Skin of body (tissue), 2 donors: Measurements from ENCODE around the gene PLCL1. TPM values are rescaled to one million over a fixed set of nuclear protein-coding genes. Genes with fewer than 3 reads are reported as not detected.

ENCODE experiments used
- DNase-seq: peaks from one replicate; lab custom pipeline; 2025; lab: John Stamatoyannopoulos, UW
- total RNA-seq: library from RNA; depleted of rRNA; stranded (reverse); fragments of >200 nt; gene quantifications from one replicate; pipeline ENCODE4 v1.2.3, GENCODE V29; 2014

PLCL1 gene
- total RNA-seq, 1 donor from 2014 or later, result 10.9 TPM

DNA sequence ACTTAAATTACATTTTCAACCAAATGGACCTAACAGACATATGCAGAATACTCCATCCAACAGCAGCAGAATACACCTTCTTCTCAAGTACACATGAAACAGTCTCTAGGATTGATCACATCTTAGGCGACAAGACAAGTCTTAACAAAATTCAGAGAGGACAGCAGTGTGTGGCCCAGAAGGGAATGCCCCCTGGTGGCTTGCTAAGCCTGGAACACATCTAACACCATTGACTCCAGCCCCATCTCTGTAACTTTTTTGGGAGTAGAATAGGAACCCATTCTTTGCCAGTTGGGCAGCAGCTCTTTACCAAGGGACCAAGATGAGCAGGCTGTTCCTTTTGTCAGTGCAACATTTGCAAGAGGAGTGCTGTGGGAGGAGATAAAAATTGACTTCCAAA lies 249.9 kb downstream of the PLCL1 start:
- DNase-seq, result no peak

DNA sequence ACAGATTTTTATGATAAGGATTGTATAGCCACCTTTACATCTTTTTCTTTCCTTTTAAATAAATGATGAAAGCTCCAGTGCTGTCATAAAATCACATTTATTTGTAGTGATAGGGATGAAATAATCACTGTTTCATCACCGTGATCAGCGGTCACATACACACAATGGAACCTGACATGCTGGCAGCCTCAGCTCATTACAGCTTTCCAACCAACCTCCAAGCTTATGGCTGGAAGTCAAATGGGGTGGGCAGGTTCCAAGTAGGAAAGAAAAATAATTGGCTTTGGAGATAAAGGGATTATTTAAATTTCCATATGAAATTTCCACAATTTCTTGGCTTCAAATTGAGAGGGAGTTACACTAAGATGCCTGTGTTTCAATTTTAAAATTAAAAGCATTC lies 251.3 kb downstream of the PLCL1 start:
- no peak for DNase-seq

DNA sequence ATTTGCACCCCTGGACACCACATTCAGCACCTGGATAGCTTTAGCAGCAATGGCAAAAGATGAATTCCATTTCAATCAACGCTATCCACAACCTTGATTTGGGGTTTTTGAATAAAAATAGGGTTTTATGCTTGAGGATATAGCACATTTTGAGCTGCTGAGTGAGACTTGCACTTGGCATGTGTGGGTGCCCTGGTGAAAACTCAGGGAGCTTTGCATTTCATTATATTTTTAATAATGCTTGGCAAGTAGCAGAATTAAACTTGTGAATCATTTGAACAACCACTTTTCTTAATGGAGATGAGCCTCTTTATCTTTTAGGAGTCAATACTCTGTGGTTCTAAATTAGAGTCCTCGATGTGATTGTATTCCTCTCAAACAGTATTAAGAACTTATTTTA lies 252.4 kb downstream of the PLCL1 start:
- DNase-seq, result no peak

DNA sequence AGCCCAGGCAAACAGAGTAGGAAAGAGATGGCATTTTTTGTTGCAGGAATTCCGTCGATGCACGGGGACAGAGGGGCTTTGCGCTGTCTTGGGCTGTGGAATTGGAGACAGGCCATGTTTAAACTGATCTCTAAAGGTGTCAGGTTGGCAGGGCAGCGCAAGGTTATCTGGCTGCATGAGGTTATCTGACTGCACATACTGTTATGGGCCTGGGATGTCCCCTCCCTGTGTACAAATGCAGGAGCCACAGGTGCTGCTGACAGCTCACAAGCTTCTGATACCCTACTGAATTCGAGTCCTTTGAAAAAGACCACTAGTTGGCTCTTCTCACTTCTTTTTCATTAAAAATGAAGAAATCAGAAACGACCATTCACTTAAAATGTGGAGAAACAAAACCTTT lies 255.4 kb downstream of the PLCL1 start:
- DNase-seq, result no peak

DNA sequence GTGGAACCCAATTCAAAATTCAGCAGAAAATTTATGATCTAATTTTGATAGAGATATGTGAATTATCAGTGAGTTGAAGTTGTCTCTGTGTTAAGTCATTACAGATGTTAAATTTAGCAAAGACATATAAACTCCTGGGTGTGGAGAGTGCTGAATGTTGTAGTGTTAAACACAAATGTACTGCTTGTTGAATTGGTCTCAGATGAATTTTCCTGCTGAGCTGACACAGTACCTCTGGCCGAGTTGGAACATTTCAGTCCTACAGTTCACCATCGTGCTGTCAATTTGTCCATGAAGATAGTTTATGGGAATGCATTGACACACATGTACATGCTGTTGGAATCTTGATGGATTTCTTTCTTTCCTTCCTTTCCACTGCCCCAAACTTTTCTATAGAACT lies 255.9 kb downstream of the PLCL1 start:
- DNase-seq, result no peak

DNA sequence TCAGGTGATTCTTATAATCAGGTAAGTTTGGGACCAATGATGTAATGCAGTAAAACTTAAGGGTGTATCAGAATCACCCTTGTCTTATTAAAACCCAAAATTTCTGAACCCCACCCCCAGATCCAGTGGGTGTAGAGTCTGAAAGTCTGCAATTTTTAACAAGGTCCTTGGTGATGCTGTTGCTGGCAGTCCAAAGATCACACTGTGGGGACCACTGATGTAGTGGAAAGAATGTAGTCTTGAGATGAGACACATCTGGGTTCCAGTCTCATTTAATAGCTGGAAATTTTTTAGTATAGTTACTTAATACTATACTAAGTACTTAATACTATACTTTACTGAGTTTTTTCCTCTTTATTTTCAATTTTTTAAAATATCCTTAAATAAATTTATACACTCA lies 258.4 kb downstream of the PLCL1 start:
- no peak for DNase-seq

DNA sequence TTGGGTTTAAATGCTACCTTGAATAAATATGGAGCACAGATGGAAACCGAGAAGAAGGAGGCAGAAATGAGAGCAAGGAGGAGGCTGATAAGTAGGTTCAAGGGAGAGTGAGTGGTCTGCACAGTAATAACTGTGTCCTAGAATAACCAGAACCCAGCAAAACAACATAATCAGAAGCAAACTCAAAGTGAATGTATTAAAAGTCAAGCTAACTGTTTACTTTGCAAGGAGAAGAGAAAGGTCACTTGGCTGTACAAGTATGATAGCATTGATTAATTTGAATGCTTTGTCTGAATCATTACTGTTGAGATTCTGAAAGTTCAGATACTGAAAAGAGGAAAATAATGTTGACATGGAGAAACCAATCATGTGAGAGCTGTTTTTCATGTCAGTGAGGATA lies 258.8 kb downstream of the PLCL1 start:
- DNase-seq, result no peak

DNA sequence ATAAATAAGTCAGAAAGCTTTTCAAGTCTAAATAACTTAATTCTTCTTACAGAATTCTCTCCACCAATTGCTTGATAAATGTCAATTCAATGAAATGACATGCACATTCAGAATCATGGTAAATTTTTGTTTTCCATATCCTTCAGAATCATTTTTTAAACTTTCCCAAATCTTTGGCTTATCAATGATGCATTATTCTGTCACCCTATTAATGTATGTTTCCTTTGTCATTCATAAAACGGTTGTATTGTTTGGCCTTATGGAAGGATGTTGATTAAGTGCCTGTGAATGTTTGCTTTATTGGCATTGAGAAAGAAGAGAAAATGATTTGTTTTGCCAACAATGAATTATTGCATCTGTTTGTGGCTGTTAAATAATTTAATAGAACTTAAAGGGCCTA lies 260.9 kb downstream of the PLCL1 start:
- DNase-seq, result no peak

DNA sequence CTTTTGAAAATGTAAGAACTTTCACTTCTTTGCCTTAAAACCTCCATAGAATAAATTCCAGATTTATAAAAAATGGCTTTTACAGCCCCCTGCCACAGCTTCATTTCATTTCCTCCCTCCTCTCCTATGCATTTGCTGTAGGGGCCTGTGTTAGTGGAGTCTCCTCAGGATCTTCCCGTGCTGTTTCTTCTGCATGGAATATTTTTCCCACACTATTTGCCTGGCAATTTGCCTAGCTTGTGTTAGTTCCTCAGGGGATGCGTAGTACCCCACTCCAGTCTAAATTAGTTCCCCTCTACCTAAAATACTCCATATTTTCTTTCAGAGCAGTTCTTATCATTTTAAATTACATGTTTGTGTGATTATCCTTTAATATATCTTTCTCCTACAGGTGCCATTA lies 262.2 kb downstream of the PLCL1 start:
- no peak for DNase-seq

DNA sequence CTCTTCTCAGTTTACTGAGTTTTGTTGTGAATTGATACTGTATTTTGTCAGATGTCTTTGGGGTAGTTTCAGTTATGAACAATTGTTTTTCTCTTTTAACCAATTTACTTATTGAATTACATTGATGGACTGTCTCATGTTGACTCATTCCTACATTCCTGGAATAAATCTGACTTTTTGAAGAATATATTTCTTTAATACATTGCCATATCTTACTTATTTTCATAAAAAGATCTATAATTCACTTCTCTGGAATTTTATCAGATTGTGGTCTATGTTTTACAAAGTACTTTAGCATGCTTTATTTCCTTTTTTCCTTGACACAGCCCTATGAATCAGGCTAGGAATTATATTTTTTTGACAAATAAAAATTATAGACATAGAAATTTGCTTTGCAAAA lies 268.3 kb downstream of the PLCL1 start:
- no peak for DNase-seq

DNA sequence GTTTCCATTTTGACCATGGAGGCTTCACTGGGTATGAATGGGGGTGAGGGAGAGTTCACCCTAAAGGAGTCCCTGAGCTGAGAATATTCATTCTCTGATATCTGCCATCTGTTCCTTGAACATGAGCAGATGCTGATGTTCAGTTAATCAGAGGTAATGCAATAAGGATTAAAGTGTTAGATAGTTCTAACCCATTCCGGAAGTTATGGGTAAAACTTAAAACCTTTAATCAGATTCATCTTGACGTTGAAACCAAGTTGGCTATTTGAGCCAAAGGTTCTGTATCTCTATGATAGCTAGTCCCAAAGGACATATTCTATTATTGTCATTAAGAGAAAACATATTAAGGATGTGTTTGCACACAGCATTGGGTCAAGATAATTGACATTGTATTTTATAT lies 268.9 kb downstream of the PLCL1 start:
- no peak for DNase-seq

DNA sequence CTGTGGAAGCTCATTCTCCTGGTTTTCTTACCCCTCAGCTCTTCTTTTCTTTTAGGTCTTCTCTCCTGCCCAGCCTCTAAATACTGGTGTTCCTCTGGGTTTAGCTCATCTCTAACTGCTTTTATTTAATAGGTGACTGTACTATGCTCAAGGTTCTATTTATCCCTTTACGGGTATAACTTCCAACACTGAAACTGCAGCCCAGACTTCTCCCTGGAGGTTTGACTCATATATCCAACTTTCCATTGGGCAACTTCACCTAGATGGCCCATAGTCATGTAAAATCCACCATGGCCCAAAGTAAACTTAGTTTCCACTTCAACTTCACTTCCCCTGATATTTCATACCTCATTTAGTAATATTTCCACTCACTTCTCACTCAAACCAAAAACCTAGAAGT lies 273.1 kb downstream of the PLCL1 start:
- DNase-seq, result no peak

DNA sequence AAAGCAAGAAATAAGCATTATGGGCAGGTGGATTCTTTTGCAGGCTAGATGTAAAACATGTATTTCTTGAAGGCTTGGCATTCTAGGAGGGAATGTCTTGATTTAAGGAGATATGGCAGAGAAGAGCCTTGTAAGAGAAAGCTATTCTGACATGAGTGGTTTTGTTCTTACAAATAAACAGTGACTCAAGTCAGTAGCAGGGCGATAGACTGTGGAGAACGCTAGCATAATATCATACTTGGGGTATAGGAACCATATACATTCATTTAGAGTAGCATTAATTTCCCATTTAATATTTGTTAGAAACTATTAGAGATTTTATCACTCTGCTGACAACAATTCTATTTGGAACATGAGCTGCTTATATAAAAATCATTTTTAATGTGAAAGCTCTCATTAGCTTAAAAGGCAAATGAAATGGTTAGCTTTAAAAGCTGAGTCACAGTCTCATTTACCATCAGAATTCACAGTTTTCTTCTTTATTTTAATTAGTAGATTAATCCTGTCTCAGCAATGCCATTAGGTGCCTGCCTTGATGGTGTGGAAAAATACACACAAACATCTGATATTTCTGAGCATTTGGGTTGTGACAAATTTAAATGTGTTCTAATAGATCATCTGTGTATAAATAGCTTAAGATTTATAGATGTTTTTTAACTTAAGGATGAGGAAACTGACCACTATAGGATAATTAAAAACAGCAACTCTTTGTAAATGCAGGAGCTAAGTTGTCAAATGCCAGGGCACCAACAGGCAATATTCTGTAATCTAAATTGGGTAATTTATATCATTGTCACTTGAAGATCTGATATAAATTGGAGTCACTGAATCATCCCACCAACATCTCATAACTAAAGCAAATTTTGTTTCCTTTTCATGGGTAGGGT lies 276.7 kb downstream of the PLCL1 start:
- DNase-seq, result no peak

DNA sequence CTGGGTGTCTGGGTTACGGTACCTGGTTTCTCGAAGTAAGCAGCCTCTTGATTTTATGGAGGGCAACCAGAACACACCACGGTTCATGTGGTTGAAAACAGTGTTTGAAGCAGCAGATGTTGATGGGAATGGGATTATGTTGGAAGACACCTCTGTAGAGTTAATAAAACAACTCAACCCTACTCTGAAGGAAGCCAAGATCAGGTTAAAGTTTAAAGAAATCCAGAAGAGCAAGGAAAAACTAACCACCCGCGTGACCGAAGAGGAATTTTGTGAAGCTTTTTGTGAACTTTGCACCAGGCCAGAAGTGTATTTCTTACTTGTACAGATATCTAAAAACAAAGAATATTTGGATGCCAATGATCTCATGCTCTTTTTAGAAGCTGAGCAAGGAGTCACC lies 279.8 kb downstream of the PLCL1 start:
- no peak for DNase-seq

DNA sequence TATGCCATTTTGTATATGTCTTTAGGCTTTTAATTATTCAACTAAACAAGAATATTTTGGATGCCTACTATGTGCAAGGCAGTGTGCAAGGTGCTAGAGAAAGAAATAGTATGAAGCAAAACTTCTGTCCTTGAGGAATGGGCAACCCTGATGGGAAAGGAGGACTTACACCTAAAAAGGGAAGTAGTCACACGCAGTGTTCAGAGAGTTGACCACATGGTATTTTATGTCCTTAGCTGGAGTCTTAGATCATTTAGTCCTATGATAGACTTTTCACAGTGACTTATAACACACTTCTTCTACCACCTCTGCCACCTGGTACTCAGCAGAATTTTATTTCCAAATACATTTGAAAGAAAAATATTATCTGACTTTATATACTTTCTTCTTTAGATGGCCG lies 291.6 kb downstream of the PLCL1 start:
- DNase-seq, result no peak

DNA sequence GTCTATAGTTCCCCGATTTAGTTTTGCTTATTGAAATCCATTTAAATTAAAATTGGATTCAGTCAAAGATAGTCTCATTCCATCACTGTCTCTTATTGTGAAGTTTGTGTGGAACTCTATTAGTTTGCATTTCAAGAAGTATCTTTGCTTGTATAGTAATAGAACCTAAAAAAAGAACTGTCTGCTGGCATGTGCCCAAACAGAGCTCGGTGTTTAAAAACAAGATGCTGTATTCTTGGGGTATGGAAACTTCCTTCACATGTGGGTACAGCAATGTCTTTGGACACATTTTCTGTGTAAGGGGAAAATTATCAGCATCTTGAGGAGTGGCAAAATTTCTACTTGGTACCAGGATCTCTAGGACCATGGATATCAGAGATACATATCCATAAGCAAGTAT lies 292.6 kb downstream of the PLCL1 start:
- DNase-seq, result no peak

DNA sequence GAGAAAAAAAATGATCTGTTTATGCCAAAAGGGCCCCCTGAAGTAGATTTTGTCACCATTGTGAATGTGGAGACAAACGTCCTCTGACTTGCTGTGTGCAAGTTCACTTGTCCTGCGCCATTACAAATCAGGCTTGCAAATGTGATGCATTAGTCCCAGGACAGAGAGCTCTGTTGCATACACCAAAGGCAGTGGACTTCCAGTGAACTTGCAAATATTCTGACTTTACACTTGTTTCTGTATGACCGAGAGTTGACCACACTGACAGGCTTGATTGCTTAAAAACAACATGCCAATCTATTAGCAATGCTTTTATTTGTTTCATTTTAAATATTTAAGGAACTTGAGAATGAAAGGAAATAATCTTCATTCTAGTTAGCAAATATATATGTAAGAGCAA lies 293.2 kb downstream of the PLCL1 start:
- DNase-seq, result no peak

DNA sequence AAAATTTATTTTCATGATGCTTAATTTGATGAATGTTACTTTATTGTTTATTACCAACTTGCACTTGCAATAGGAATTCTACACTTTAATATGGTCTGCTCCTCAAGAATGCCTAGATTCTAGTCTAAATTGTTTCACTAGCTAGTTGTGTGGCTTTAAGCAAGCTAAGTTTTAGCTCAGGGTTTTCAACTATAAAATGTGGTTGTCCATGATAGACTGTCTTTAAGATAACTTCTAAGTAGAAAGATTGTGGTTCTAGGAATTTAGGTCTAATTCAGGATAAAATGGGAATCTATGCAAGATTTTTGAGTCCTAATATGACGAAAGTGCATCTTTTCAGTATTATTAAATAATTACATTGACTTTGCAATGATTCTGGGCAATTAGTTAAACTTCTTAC lies 294.0 kb downstream of the PLCL1 start:
- DNase-seq, result no peak

DNA sequence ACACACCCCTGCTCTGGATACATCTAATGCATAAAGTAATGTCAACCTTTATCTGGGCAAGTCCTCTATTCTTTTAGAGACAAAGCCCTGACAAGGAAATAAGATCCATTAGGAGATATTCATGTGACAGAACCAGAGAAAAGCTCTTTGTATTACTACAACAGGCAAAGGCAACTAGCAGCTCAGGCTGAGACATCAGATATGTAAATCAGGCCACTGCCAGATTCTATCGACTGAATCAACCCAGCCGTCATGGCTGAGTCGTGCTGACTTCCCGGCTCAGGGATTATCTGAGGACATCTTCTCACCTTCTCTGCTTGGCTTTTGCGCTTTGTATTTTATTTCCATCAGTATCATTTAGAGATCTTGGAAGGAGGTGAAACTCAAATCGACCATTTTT lies 294.5 kb downstream of the PLCL1 start:
- no peak for DNase-seq

DNA sequence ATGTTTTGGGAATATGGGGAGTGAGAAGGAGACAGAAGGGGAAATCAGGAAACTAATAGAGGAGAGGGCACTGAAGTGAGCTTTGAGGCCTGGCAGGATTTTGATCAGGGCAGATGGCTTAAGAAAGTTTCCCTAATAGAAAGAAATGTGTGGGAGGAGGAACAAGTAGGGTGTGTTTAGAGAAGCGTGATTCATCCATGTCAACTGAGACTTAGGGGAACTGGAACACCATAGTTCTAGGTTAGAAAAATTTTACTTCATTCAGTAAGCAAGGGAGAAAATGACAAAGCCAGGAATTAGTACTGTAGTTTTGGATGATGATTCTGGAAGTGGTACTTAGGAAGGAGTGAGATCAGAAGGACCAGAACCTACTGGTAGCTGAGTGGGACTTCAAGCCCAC lies 296.0 kb downstream of the PLCL1 start:
- DNase-seq, result no peak

DNA sequence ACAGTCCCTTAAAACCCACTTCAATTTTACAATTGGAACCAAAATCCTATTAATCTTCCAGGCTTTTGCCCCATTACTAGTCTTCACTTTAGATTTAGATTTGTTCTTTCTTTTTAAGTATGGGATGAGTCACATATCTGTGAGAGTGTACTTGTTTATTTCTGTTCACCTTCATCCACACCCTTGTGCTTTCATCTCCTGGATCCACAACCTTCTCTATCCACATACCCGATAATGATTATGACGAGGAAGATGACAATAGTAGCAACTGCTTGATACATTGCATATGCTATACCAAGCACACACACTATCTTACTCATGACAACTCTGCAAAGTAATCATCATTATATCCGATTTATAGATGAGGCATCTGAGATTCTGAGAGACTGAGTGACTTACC lies 297.3 kb downstream of the PLCL1 start:
- no peak for DNase-seq

DNA sequence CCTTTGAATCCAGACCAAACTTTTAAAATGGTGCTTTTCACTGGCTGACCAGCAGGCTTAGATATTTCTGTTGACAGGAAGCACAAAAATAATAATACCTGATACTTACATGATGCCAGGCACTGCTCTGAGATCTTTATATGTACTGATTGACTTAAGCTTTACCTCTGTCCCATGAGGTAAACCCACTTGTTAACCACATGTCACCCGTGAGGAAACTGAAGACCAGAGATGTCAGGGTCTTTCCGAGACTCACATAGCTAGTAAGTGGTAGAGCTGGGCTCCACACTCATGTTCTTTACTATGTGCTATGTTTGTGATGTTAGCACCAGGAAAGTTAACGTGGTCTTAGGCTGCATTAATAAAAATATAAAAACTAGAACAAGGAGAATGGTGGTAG lies 297.7 kb downstream of the PLCL1 start:
- no peak for DNase-seq

DNA sequence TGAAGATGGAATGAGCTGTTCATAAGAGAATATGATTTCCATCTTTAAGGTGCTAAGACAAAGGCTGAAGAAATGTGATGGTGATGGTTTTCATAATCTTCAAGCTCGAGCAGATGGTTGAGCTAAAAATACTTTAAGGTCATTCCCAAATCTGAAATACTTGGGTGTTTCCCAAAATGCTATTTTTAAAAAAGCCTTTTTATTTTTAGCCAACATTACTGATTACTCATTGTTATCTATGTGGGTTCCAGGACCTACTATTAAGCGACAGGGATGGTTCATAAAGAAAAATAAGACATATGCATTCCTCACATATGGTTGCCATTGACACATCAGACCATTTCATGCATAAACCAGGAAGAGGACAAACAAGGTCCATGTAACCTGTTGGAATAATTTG lies 298.5 kb downstream of the PLCL1 start:
- no peak for DNase-seq
